C4-2B (cell line): ENCODE data around the gene EXOC8.

Experiments
- ZFX ChIP-seq: fragments of 450-650 bp; IDR thresholded peaks from 2 replicates; pipeline ENCODE4 v1.6.1; 2017
- TF ChIP-seq, protein P1 (sequence below): fragments of 450-650 bp; conservative IDR thresholded peaks from 2 replicates; pipeline ENCODE4 v1.5.1; 2017; ENCODE audit warnings: mild to moderate bottlenecking

- TF ChIP-seq, protein P1, sequence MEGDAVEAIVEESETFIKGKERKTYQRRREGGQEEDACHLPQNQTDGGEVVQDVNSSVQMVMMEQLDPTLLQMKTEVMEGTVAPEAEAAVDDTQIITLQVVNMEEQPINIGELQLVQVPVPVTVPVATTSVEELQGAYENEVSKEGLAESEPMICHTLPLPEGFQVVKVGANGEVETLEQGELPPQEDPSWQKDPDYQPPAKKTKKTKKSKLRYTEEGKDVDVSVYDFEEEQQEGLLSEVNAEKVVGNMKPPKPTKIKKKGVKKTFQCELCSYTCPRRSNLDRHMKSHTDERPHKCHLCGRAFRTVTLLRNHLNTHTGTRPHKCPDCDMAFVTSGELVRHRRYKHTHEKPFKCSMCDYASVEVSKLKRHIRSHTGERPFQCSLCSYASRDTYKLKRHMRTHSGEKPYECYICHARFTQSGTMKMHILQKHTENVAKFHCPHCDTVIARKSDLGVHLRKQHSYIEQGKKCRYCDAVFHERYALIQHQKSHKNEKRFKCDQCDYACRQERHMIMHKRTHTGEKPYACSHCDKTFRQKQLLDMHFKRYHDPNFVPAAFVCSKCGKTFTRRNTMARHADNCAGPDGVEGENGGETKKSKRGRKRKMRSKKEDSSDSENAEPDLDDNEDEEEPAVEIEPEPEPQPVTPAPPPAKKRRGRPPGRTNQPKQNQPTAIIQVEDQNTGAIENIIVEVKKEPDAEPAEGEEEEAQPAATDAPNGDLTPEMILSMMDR, result no peak
- no peak for TF ChIP-seq ZFX
Measured at GRCh38 chr1:231326248-231326647, 11.4 kb downstream of the EXOC8 start.
